WTC11 (cell line): ENCODE measurements around the gene FAM53B. TPM values are rescaled to one million over a fixed set of nuclear protein-coding genes. Genes with fewer than 3 reads are reported as not detected.

Experiments
- ATAC-seq: fragments of 200-7000 bp; cut with Tn5 transposase; 2 replicates; pipeline ENCODE4 v1.10.0; 2021; ENCODE audit warnings: mild to moderate bottlenecking, moderate library complexity
- CTCF ChIA-PET: fragments of 300-600 bp; sonication (Branson Sonifier 250); formaldehyde crosslinking; loops from one replicate; lab custom pipeline; 2021; ENCODE audit warnings: antibody characterized with exemption; lab: Charles Lee
- POLR2A ChIA-PET: fragments of 350-600 bp; sonication (Branson Sonifier 250); formaldehyde crosslinking; loops from one replicate; lab custom pipeline; 2021; ENCODE audit warnings: antibody characterized with exemption; lab: Charles Lee
- DNase-seq: peaks from one replicate; pipeline ENCODE4 v3.0.0; 2021; ENCODE audit warnings: low spot score
- H3K27ac Mint-ChIP-seq: 2 replicates; pipeline ENCODE4 v1.8.0; 2021; ENCODE audit warnings: mixed read lengths
- H3K27me3 Mint-ChIP-seq: 2 replicates; pipeline ENCODE4 v1.8.0; 2021; ENCODE audit warnings: low read depth, mild to moderate bottlenecking, moderate library complexity, mixed read lengths
- H3K36me3 Mint-ChIP-seq: 2 replicates; pipeline ENCODE4 v1.8.0; 2021; ENCODE audit warnings: mixed read lengths
- H3K4me1 Mint-ChIP-seq: 2 replicates; pipeline ENCODE4 v1.8.0; 2022; ENCODE audit warnings: mixed read lengths
- H3K4me3 Mint-ChIP-seq: 2 replicates; pipeline ENCODE4 v1.8.0; 2021; ENCODE audit warnings: mild to moderate bottlenecking, moderate library complexity, mixed read lengths
- H3K9me3 Mint-ChIP-seq: 2 replicates; pipeline ENCODE4 v1.8.0; 2021; ENCODE audit warnings: mixed read lengths
- CBFB ChIP-seq: sonication (generic); formaldehyde crosslinking; IDR thresholded peaks from 2 replicates; pipeline ENCODE4 v1.8.1; 2022; ENCODE audit warnings: mild to moderate bottlenecking, low read depth, missing genetic modification reagents
- CREM ChIP-seq: sonication (generic); formaldehyde crosslinking; IDR thresholded peaks from 2 replicates; pipeline ENCODE4 v1.8.1; 2022; ENCODE audit warnings: mild to moderate bottlenecking, missing genetic modification reagents, moderate library complexity
- ESRRA ChIP-seq: sonication (generic); formaldehyde crosslinking; IDR thresholded peaks from 2 replicates; pipeline ENCODE4 v1.8.1; 2022; ENCODE audit warnings: mild to moderate bottlenecking, missing genetic modification reagents, borderline replicate concordance
- FOXP1 ChIP-seq: sonication (generic); formaldehyde crosslinking; IDR thresholded peaks from 2 replicates; pipeline ENCODE4 v1.8.0; 2022; ENCODE audit warnings: missing genetic modification reagents, mild to moderate bottlenecking, moderate library complexity, borderline replicate concordance
- GABPB1 ChIP-seq: sonication (generic); formaldehyde crosslinking; IDR thresholded peaks from 2 replicates; pipeline ENCODE4 v1.8.1; 2023; ENCODE audit warnings: mild to moderate bottlenecking, missing genetic modification reagents
- GRHL2 ChIP-seq: fragments of 250-450 bp; sonication (Bioruptor Pico); IDR thresholded peaks from 2 replicates; pipeline ENCODE4 v1.8.0; 2022; ENCODE audit warnings: mild to moderate bottlenecking, moderate library complexity; ENCODE audit not compliant: insufficient replicate concordance, severe bottlenecking
- NR3C1 ChIP-seq: sonication (generic); formaldehyde crosslinking; conservative IDR thresholded peaks from 2 replicates; pipeline ENCODE4 v1.8.1; 2023; ENCODE audit warnings: low read depth, mild to moderate bottlenecking, missing genetic modification reagents
- SMAD4 ChIP-seq: sonication (generic); formaldehyde crosslinking; IDR thresholded peaks from 2 replicates; pipeline ENCODE4 v1.8.0; 2022; ENCODE audit warnings: mild to moderate bottlenecking, missing genetic modification reagents
- ZBTB21 ChIP-seq: sonication (generic); formaldehyde crosslinking; IDR thresholded peaks from 2 replicates; pipeline ENCODE4 v1.8.1; 2023; ENCODE audit warnings: mild to moderate bottlenecking, missing genetic modification reagents, borderline replicate concordance
- ZNF416 ChIP-seq: fragments of 250-450 bp; sonication (Bioruptor Pico); IDR thresholded peaks from 2 replicates; pipeline ENCODE4 v1.9.0; 2021; ENCODE audit warnings: mild to moderate bottlenecking, inconsistent platforms
- total RNA-seq: library from RNA; stranded (reverse); gene quantifications from 3 replicates; pipeline ENCODE4 v1.2.3, GENCODE V29; 2021
- TF ChIP-seq, protein P1 (sequence below): sonication (generic); formaldehyde crosslinking; IDR thresholded peaks from 2 replicates; pipeline ENCODE4 v1.8.0; 2022; ENCODE audit warnings: mild to moderate bottlenecking, missing genetic modification reagents
- TF ChIP-seq, protein P2 (sequence below): sonication (generic); formaldehyde crosslinking; IDR thresholded peaks from 2 replicates; pipeline ENCODE4 v1.8.0; 2023; ENCODE audit warnings: missing genetic modification reagents
- TF ChIP-seq, protein P3 (sequence below): sonication (generic); formaldehyde crosslinking; IDR thresholded peaks from 2 replicates; pipeline ENCODE4 v1.8.0; 2022; ENCODE audit warnings: mild to moderate bottlenecking, missing genetic modification reagents
- TF ChIP-seq, protein P4 (sequence below): fragments of 250-450 bp; sonication (Bioruptor Pico); IDR thresholded peaks from 2 replicates; pipeline ENCODE4 v1.9.0; 2021; ENCODE audit warnings: mild to moderate bottlenecking, borderline replicate concordance
- TF ChIP-seq, protein P5 (sequence below): fragments of 250-450 bp; sonication (Bioruptor Pico); IDR thresholded peaks from 2 replicates; pipeline ENCODE4 v1.9.0; 2021; ENCODE audit warnings: moderate library complexity, mild to moderate bottlenecking, inconsistent platforms, borderline replicate concordance
- TF ChIP-seq, protein P6 (sequence below): sonication (generic); formaldehyde crosslinking; IDR thresholded peaks from 2 replicates; pipeline ENCODE4 v1.8.0; 2022; ENCODE audit warnings: missing genetic modification reagents

FAM53B gene
- total RNA-seq, 1 experiment from 2014 or later = 21.3 TPM

DNA sequence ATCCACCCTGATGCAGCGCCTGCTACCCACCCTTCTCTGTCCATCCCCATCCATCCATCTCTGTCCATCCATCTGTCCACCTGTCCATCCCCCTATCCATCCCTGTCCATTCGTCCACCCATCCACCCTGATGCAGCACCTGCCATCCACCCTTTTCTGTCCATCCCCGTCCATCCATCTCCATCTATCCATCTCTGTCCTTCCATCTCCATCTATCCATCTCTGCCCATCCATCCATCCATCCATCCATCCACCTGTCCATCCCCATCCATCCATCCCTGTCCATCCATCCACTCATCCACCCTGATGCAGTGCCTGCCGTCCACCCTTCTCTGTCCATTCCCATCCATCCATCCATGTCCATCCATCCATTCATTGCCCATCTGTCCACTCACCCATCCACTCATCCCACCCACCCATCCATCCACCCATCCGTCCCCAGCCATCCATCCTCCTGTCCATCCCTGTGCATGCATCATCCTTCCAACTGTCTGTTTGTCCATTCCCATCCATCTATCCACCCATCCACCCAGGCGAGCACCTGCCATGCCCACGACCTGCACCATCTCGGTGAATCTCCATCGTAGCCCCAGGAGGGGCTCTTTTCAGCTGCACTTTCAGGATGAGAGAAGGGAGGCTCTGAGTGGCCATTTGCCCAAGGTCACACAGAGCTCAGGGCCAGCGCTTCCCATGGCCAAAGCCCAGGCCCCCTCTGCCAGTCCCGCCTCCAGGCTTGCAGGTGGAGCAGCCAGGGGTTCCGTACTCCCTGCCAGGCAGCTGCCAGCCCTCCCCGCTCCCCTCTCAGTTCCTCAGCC, 145.2 kb downstream of the FAM53B start:
- Mint-ChIP-seq H3K4me3 (no peak overlapping the region), H3K4me1 (no peaks in the 10 kb centered on the region), H3K9me3 (no peaks in the 10 kb centered on the region), H3K27ac (no peak overlapping the region), H3K27me3 (no peaks in the 10 kb centered on the region), H3K36me3 (no peaks in the 10 kb centered on the region)
- ATAC-seq (no peak), DNase-seq (no peak)
- ChIA-PET POLR2A (no interaction called here), CTCF (no interaction called here)
- TF ChIP-seq NR3C1 (no peak), GABPB1 (no peak), CREM (no peak), CBFB (CRISPR knock-in tag) (no peak), ZBTB21 (no peak), GRHL2 (CRISPR knock-in tag) (no peak), FOXP1 (CRISPR knock-in tag) (no peak), ESRRA (CRISPR knock-in tag) (no peak), ZNF416 (CRISPR knock-in tag) (no peak), SMAD4 (CRISPR knock-in tag) (no peak)
- TF ChIP-seq, protein P1, sequence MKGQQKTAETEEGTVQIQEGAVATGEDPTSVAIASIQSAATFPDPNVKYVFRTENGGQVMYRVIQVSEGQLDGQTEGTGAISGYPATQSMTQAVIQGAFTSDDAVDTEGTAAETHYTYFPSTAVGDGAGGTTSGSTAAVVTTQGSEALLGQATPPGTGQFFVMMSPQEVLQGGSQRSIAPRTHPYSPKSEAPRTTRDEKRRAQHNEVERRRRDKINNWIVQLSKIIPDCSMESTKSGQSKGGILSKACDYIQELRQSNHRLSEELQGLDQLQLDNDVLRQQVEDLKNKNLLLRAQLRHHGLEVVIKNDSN (CRISPR knock-in tag) = no peak
- TF ChIP-seq, protein P2, sequence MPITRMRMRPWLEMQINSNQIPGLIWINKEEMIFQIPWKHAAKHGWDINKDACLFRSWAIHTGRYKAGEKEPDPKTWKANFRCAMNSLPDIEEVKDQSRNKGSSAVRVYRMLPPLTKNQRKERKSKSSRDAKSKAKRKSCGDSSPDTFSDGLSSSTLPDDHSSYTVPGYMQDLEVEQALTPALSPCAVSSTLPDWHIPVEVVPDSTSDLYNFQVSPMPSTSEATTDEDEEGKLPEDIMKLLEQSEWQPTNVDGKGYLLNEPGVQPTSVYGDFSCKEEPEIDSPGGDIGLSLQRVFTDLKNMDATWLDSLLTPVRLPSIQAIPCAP (CRISPR knock-in tag) = no peak
- TF ChIP-seq, protein P3, sequence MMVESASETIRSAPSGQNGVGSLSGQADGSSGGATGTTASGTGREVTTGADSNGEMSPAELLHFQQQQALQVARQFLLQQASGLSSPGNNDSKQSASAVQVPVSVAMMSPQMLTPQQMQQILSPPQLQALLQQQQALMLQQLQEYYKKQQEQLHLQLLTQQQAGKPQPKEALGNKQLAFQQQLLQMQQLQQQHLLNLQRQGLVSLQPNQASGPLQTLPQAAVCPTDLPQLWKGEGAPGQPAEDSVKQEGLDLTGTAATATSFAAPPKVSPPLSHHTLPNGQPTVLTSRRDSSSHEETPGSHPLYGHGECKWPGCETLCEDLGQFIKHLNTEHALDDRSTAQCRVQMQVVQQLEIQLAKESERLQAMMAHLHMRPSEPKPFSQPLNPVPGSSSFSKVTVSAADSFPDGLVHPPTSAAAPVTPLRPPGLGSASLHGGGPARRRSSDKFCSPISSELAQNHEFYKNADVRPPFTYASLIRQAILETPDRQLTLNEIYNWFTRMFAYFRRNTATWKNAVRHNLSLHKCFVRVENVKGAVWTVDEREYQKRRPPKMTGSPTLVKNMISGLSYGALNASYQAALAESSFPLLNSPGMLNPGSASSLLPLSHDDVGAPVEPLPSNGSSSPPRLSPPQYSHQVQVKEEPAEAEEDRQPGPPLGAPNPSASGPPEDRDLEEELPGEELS (CRISPR knock-in tag) = no peak
- TF ChIP-seq, protein P4, sequence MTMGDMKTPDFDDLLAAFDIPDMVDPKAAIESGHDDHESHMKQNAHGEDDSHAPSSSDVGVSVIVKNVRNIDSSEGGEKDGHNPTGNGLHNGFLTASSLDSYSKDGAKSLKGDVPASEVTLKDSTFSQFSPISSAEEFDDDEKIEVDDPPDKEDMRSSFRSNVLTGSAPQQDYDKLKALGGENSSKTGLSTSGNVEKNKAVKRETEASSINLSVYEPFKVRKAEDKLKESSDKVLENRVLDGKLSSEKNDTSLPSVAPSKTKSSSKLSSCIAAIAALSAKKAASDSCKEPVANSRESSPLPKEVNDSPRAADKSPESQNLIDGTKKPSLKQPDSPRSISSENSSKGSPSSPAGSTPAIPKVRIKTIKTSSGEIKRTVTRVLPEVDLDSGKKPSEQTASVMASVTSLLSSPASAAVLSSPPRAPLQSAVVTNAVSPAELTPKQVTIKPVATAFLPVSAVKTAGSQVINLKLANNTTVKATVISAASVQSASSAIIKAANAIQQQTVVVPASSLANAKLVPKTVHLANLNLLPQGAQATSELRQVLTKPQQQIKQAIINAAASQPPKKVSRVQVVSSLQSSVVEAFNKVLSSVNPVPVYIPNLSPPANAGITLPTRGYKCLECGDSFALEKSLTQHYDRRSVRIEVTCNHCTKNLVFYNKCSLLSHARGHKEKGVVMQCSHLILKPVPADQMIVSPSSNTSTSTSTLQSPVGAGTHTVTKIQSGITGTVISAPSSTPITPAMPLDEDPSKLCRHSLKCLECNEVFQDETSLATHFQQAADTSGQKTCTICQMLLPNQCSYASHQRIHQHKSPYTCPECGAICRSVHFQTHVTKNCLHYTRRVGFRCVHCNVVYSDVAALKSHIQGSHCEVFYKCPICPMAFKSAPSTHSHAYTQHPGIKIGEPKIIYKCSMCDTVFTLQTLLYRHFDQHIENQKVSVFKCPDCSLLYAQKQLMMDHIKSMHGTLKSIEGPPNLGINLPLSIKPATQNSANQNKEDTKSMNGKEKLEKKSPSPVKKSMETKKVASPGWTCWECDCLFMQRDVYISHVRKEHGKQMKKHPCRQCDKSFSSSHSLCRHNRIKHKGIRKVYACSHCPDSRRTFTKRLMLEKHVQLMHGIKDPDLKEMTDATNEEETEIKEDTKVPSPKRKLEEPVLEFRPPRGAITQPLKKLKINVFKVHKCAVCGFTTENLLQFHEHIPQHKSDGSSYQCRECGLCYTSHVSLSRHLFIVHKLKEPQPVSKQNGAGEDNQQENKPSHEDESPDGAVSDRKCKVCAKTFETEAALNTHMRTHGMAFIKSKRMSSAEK = no peak
- TF ChIP-seq, protein P5, sequence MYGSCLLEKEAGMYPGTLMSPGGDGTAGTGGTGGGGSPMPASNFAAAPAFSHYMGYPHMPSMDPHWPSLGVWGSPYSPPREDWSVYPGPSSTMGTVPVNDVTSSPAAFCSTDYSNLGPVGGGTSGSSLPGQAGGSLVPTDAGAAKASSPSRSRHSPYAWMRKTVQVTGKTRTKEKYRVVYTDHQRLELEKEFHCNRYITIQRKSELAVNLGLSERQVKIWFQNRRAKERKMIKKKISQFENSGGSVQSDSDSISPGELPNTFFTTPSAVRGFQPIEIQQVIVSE (CRISPR knock-in tag) = no peak
- TF ChIP-seq, protein P6, sequence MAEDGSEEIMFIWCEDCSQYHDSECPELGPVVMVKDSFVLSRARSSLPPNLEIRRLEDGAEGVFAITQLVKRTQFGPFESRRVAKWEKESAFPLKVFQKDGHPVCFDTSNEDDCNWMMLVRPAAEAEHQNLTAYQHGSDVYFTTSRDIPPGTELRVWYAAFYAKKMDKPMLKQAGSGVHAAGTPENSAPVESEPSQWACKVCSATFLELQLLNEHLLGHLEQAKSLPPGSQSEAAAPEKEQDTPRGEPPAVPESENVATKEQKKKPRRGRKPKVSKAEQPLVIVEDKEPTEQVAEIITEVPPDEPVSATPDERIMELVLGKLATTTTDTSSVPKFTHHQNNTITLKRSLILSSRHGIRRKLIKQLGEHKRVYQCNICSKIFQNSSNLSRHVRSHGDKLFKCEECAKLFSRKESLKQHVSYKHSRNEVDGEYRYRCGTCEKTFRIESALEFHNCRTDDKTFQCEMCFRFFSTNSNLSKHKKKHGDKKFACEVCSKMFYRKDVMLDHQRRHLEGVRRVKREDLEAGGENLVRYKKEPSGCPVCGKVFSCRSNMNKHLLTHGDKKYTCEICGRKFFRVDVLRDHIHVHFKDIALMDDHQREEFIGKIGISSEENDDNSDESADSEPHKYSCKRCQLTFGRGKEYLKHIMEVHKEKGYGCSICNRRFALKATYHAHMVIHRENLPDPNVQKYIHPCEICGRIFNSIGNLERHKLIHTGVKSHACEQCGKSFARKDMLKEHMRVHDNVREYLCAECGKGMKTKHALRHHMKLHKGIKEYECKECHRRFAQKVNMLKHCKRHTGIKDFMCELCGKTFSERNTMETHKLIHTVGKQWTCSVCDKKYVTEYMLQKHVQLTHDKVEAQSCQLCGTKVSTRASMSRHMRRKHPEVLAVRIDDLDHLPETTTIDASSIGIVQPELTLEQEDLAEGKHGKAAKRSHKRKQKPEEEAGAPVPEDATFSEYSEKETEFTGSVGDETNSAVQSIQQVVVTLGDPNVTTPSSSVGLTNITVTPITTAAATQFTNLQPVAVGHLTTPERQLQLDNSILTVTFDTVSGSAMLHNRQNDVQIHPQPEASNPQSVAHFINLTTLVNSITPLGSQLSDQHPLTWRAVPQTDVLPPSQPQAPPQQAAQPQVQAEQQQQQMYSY (CRISPR knock-in tag) = no peak
